Gastroesophageal sphincter (tissue), 4 donors: ENCODE data around the gene ESRRA. TPM values are rescaled to one million over a fixed set of nuclear protein-coding genes. Genes with fewer than 3 reads are reported as not detected.
A peak's percentile ranks its signal among the peaks of the same experiment; 100 is the strongest.
"Not testable (repeated sequence)": the region's sequence is repeated elsewhere in the genome, so short reads cannot be mapped to it uniquely, and the experiment has no call there.

Source experiments
- ATAC-seq: fragments of 150-250 bp; one replicate; pipeline ENCODE4 v1.9.1; 2016; ENCODE audit warnings: mild to moderate bottlenecking, moderate library complexity
- H3K27ac ChIP-seq, 4 donors: fragments of 200-600 bp; sonication (generic) in 3 of 4; 1 replicate in 3 of 4; 2 replicates in 1 of 4; pipeline ENCODE4 v1.5.1; 2016 to 2019
- H3K27me3 ChIP-seq: fragments of 200-600 bp; sonication (generic); one replicate; pipeline ENCODE4 v1.5.1; 2019
- H3K36me3 ChIP-seq, 2 donors: fragments of 200-600 bp; sonication (generic); one replicate each; pipeline ENCODE4 v1.5.1; 2019; ENCODE audit warnings: control low read depth in 1 of 2
- H3K4me1 ChIP-seq, 3 donors: fragments of 200-600 bp; sonication (generic); 1 replicate in 2 of 3; 2 replicates in 1 of 3; pipeline ENCODE4 v1.5.1; 2016 to 2019; ENCODE audit warnings: control low read depth in 2 of 3
- H3K4me3 ChIP-seq, 2 donors: fragments of 200-600 bp; sonication (generic); one replicate each; pipeline ENCODE4 v1.5.1; 2019; ENCODE audit warnings: mild to moderate bottlenecking in 1 of 2, moderate library complexity in 1 of 2
- H3K9me3 ChIP-seq, 3 donors: fragments of 200-600 bp; sonication (generic); one replicate each; pipeline ENCODE4 v1.5.1; 2017 to 2019; ENCODE audit warnings: control low read depth in 2 of 3
- CTCF ChIP-seq, 4 experiments: fragments of 200-600 bp in 2 of 4; fragments of 450-650 bp in 2 of 4; sonication (generic) in 1 of 4; IDR thresholded peaks; one replicate each; pipeline ENCODE4 v1.5.1; 2017 to 2019; ENCODE audit warnings: antibody characterized with exemption in 4 of 4, mild to moderate bottlenecking in 2 of 4, moderate library complexity in 2 of 4
- EP300 ChIP-seq: sonication (generic); formaldehyde crosslinking; IDR thresholded peaks from one replicate; pipeline ENCODE4 v1.6.1; 2017; ENCODE audit warnings: antibody characterized with exemption, mild to moderate bottlenecking
- POLR2A ChIP-seq, 2 donors: fragments of 450-650 bp; IDR thresholded peaks; one replicate each; pipeline ENCODE4 v1.6.1; 2017; ENCODE audit warnings: antibody characterized with exemption in 2 of 2, mild to moderate bottlenecking in 2 of 2, moderate library complexity in 1 of 2
- POLR2AphosphoS5 ChIP-seq: sonication (generic); formaldehyde crosslinking; IDR thresholded peaks from one replicate; pipeline ENCODE4 v1.6.1; 2017; ENCODE audit warnings: antibody characterized with exemption
- WGBS, 2 donors: methylation state at CpG; one replicate each; pipeline ENCODE4 v1.1.5; 2018; ENCODE audit warnings: low coverage in 1 of 2; 5-methylcytosine and 5-hydroxymethylcytosine counted together
- total RNA-seq, 4 donors: library from RNA; depleted of rRNA; stranded (reverse); fragments of >200 nt; gene quantifications; one replicate each; pipeline ENCODE4 v1.1.0, GENCODE V29; 2016

ESRRA gene
- total RNA-seq, 4 donors from 2014 or later: 39.8 to 77.1 (median 71.2) TPM

GRCh38 chr11:64304316-64305072 lies 830 bp upstream of the ESRRA start:
- Histone ChIP-seq H3K4me1 (peaks cover 0 to 67% (median 27%) of the 10 kb centered on the region in 3 donors), H3K27me3 (peaks cover 38% of the 10 kb centered on the region), H3K9me3 (no peaks in the 10 kb centered on the region), H3K4me3 (peak overlapping the region; percentile 51 to 85), H3K27ac (peak overlapping the region; percentile 88 to 96 (median 94)), H3K36me3 (peaks cover 0 to 7% of the 10 kb centered on the region in 2 donors)
- TF ChIP-seq EP300 (no peak), CTCF (IDR thresholded peaks at IDR 0.05) (peak in 3 of 4 experiments; percentile 89 to 90 (median 89)), POLR2AphosphoS5 (no peak), POLR2A (IDR thresholded peaks at IDR 0.05) (peak in 1 of 2 donors; percentile 24)
- ATAC-seq: peak; percentile 52
- WGBS, 2 donors: 0 to 1% methylated on average over 3 to 19 of the region's 46 CpGs

- no peaks in the 10 kb centered on the region for H3K9me3 ChIP-seq
- H3K4me1 ChIP-seq: peaks cover 0 to 53% (median 16%) of the 10 kb centered on the region in 3 donors
- H3K36me3 ChIP-seq: peaks cover 0 to 7% of the 10 kb centered on the region in 2 donors
- 0% methylated on average over 1 of the region's 71 CpGs; no CpG with 5 or more reads in 1 of the 2 donors for WGBS, 2 donors
- H3K27me3 ChIP-seq: peaks cover 23% of the 10 kb centered on the region
- peak overlapping the region; percentile 68 to 85 for H3K4me3 ChIP-seq
- TF ChIP-seq CTCF (IDR thresholded peaks at IDR 0.05) (peak in 2 of 4 experiments; percentile 14 to 50), EP300 (no peak)
- peak overlapping the region; percentile 75 to 96 (median 92) for H3K27ac ChIP-seq
- ATAC-seq: peak; percentile 19
These were observed 603 bp downstream of the ESRRA start for GRCh38 chr11:64305691-64306562.

- Histone ChIP-seq H3K4me1 (peaks cover 0 to 47% (median 16%) of the 10 kb centered on the region in 3 donors), H3K36me3 (peaks cover 0 to 7% of the 10 kb centered on the region in 2 donors), H3K9me3 (no peaks in the 10 kb centered on the region), H3K27ac (peak overlapping the region in 3 of 4 donors; percentile 88 to 96 (median 96)), H3K27me3 (peaks cover 20% of the 10 kb centered on the region), H3K4me3 (peak overlapping the region; percentile 68 to 85)
- WGBS, 2 donors: 7 to 40% methylated on average over 1 to 5 of the region's 9 CpGs
- ATAC-seq: no peak
- TF ChIP-seq POLR2AphosphoS5 (no peak), EP300 (no peak), CTCF (IDR thresholded peaks at IDR 0.05) (no peak), POLR2A (IDR thresholded peaks at IDR 0.05) (no peak)
These were observed 1.2 kb downstream of the ESRRA start for GRCh38 chr11:64306563-64306875.

GRCh38 chr11:64306876-64307622 lies 1.7 kb downstream of the ESRRA start:
- TF ChIP-seq POLR2AphosphoS5: peak; percentile 39
- no peak for TF ChIP-seq CTCF (IDR thresholded peaks at IDR 0.05)
- peak overlapping the region in 1 of 2 donors; percentile 85 for H3K4me3 ChIP-seq
- peaks cover 0 to 43% (median 16%) of the 10 kb centered on the region in 3 donors for H3K4me1 ChIP-seq
- H3K27me3 ChIP-seq: peaks cover 14% of the 10 kb centered on the region
- H3K36me3 ChIP-seq: peaks cover 0 to 7% of the 10 kb centered on the region in 2 donors
- H3K27ac ChIP-seq: peak overlapping the region in 3 of 4 donors; percentile 88 to 96 (median 96)
- no CpG with 5 or more reads among the region's 15 CpGs for WGBS, 2 donors
- no peak for ATAC-seq
- no peaks in the 10 kb centered on the region for H3K9me3 ChIP-seq

GRCh38 chr11:64307795-64308194 lies 2.5 kb downstream of the ESRRA start:
- not testable (repeated sequence) for H3K36me3 ChIP-seq, ATAC-seq, H3K4me3 ChIP-seq, H3K9me3 ChIP-seq, H3K27me3 ChIP-seq
- 97% methylated on average over 5 of the region's 5 CpGs; no CpG with 5 or more reads in 1 of the 2 donors for WGBS, 2 donors
- Histone ChIP-seq H3K4me1 (peaks cover 0 to 50% (median 16%) of the 10 kb centered on the region in 3 donors), H3K27ac (peak overlapping the region in 1 of 4 donors; percentile 96)
